Brain microvascular endothelial cell (primary cell): ENCODE data around the gene KCNQ5.
A peak's percentile ranks its signal among the peaks of the same experiment; 100 is the strongest.

Experiments used
- DNase-seq: peaks from one replicate; pipeline ENCODE4 v3.0.0-alpha.2; 2020
- H3K27ac ChIP-seq: fragments of 250-450 bp; sonication (Bioruptor Pico); 2 replicates; pipeline ENCODE4 v1.5.1; 2020; ENCODE audit warnings: mild to moderate bottlenecking, moderate library complexity
- H3K27me3 ChIP-seq: fragments of 250-450 bp; sonication (Bioruptor Pico); replicated peaks from 2 replicates; pipeline ENCODE4 v1.5.1; 2020; ENCODE audit warnings: mild to moderate bottlenecking
- H3K36me3 ChIP-seq: fragments of 250-450 bp; sonication (Bioruptor Pico); replicated peaks from 2 replicates; pipeline ENCODE4 v1.5.1; 2020; ENCODE audit warnings: mild to moderate bottlenecking
- H3K4me3 ChIP-seq: 2 replicates; pipeline ENCODE4 v1.5.1; 2011; ENCODE audit warnings: low read depth, mild to moderate bottlenecking, control low read depth, low read length, moderate library complexity
- CTCF ChIP-seq: IDR thresholded peaks from 2 replicates; pipeline ENCODE4 v1.5.1; 2011; ENCODE audit warnings: low read depth, mild to moderate bottlenecking, moderate library complexity, low read length, control low read depth, inconsistent platforms; ENCODE audit errors: missing control alignments
- in situ Hi-C: cut with HindIII; loops from 2 replicates; pipeline ENCODE4 v1.10.0; 2017; ENCODE audit warnings: low sequenced_read_pairs, low pct_ligation_motif_present

KCNQ5 gene

GRCh38 chr6:73107016-73107415 lies 485.2 kb downstream of the KCNQ5 start:
- no peak for TF ChIP-seq CTCF

GRCh38 chr6:73108949-73109348 lies 487.1 kb downstream of the KCNQ5 start:
- H3K36me3 ChIP-seq = no peaks in the 10 kb centered on the region
- no peak for TF ChIP-seq CTCF
- no peak for DNase-seq
- in situ Hi-C loops = no loop called here
- no peak overlapping the region for H3K4me3 ChIP-seq
- no peaks in the 10 kb centered on the region for H3K27me3 ChIP-seq
- H3K27ac ChIP-seq = no peak overlapping the region

More at GRCh38 chr6:73107016-73107415, 485.2 kb downstream of the KCNQ5 start:
- Histone ChIP-seq H3K4me3 (no peak overlapping the region), H3K36me3 (no peaks in the 10 kb centered on the region), H3K27me3 (no peaks in the 10 kb centered on the region), H3K27ac (no peak overlapping the region)
- DNase-seq = no peak
- in situ Hi-C loops = no loop called here

GRCh38 chr6:73109659-73110058 lies 487.8 kb downstream of the KCNQ5 start:
- H3K36me3 ChIP-seq = no peaks in the 10 kb centered on the region
- no peak overlapping the region for H3K4me3 ChIP-seq
- in situ Hi-C loops = no loop called here
- H3K27ac ChIP-seq = no peak overlapping the region
- H3K27me3 ChIP-seq = no peaks in the 10 kb centered on the region
- TF ChIP-seq CTCF = no peak
- no peak for DNase-seq

- H3K27me3 ChIP-seq = no peaks in the 10 kb centered on the region
- H3K36me3 ChIP-seq = no peaks in the 10 kb centered on the region
- no peak for DNase-seq
- TF ChIP-seq CTCF = no peak
- in situ Hi-C loops = no loop called here
- no peak overlapping the region for H3K4me3 ChIP-seq
- no peak overlapping the region for H3K27ac ChIP-seq
Observed at GRCh38 chr6:73116330-73116729, 494.5 kb downstream of the KCNQ5 start.

GRCh38 chr6:73121421-73121993 lies 499.6 kb downstream of the KCNQ5 start:
- Histone ChIP-seq H3K4me3 (no peak overlapping the region), H3K36me3 (no peaks in the 10 kb centered on the region), H3K27ac (no peak overlapping the region), H3K27me3 (no peaks in the 10 kb centered on the region)
- peak; percentile 22 for DNase-seq
- in situ Hi-C loops = loop anchor here (10.0 kb wide), 1 partner anchor 507 kb away; no protein-coding TSS in a partner anchor
- TF ChIP-seq CTCF = peak; percentile 48

GRCh38 chr6:73123632-73124329 lies 501.9 kb downstream of the KCNQ5 start:
- no peak for DNase-seq
- Histone ChIP-seq H3K4me3 (no peak overlapping the region), H3K36me3 (no peaks in the 10 kb centered on the region), H3K27me3 (no peaks in the 10 kb centered on the region), H3K27ac (no peak overlapping the region)
- no peak for TF ChIP-seq CTCF
- in situ Hi-C loops = loop anchor here (10.0 kb wide), 1 partner anchor 509 kb away; no protein-coding TSS in a partner anchor
